Lower leg skin (tissue), 3 donors: ENCODE data around the gene FBXL20.

ENCODE experiments used
- CTCF ChIP-seq, 3 donors: fragments of 450-650 bp; IDR thresholded peaks; one replicate each; pipeline ENCODE4 v1.5.1; 2016; ENCODE audit warnings: antibody characterized with exemption in 3 of 3, mild to moderate bottlenecking in 3 of 3, moderate library complexity in 2 of 3
- POLR2A ChIP-seq, 2 donors: fragments of 450-650 bp; IDR thresholded peaks; one replicate each; pipeline ENCODE4 v1.6.1; 2016 to 2017; ENCODE audit warnings: antibody characterized with exemption in 2 of 2, mild to moderate bottlenecking in 1 of 2, moderate library complexity in 1 of 2

- no peak for TF ChIP-seq CTCF (IDR thresholded peaks at IDR 0.05)
- no peak for TF ChIP-seq POLR2A (IDR thresholded peaks at IDR 0.05)
Measured at GRCh38 chr17:39230361-39230760, 171.1 kb downstream of the FBXL20 start.
